HEK293 (cell line): Measurements from ENCODE around the gene KCTD15.
A peak's percentile ranks its signal among the peaks of the same experiment; 100 is the strongest.

Source experiments
- CTCF ChIA-PET: fragments of 350-600 bp; formaldehyde crosslinking; extraction: SDS; loops from one replicate; lab custom pipeline; 2021; ENCODE audit warnings: antibody characterized with exemption; lab: Yijun Ruan, JAX
- POLR2A ChIA-PET: fragments of 300-600 bp; formaldehyde crosslinking; extraction: SDS; loops from one replicate; lab custom pipeline; 2020; ENCODE audit warnings: antibody characterized with exemption, inconsistent platforms; lab: Yijun Ruan, JAX
- H3K27ac ChIP-seq: fragments of 200-500 bp; sonication (Bioruptor generic); 2 replicates; pipeline ENCODE4 v1.5.1; 2014; ENCODE audit warnings: low read depth, low read length, control low read depth, inconsistent platforms; ENCODE audit errors: extremely low read depth
- H3K36me3 ChIP-seq, 2 experiments: fragments of 200-500 bp in 1 of 2; sonication (Bioruptor generic) in 1 of 2; 1 replicate in 1 of 2; 2 replicates in 1 of 2; pipeline ENCODE4 v1.5.1; 2014 to 2017; ENCODE audit warnings: inconsistent platforms in 2 of 2, low read length in 2 of 2; ENCODE audit not compliant: control insufficient read depth in 2 of 2, insufficient read depth in 1 of 2
- H3K4me1 ChIP-seq: fragments of 200-500 bp; sonication (Bioruptor generic); 2 replicates; pipeline ENCODE4 v1.5.1; 2014; ENCODE audit warnings: mild to moderate bottlenecking, low read length, inconsistent platforms; ENCODE audit not compliant: control insufficient read depth, insufficient read depth
- H3K4me3 ChIP-seq: 2 replicates; pipeline ENCODE4 v1.5.1; 2011; ENCODE audit warnings: low read depth, mild to moderate bottlenecking, control low read depth, low read length, moderate library complexity
- H3K9me3 ChIP-seq: fragments of 200-500 bp; sonication (Bioruptor generic); 2 replicates; pipeline ENCODE4 v1.5.1; 2014; ENCODE audit warnings: low read depth, low read length, inconsistent platforms; ENCODE audit not compliant: control insufficient read depth, insufficient read depth
- GLIS2 ChIP-seq: fragments of 450-650 bp; formaldehyde crosslinking; IDR thresholded peaks from 2 replicates; pipeline ENCODE4 v1.5.1; 2016; ENCODE audit warnings: missing biosample characterization, missing genetic modification characterization
- HOXC10 ChIP-seq: sonication (generic); formaldehyde crosslinking; IDR thresholded peaks from 2 replicates; pipeline ENCODE4 v1.8.1; 2023; ENCODE audit warnings: mild to moderate bottlenecking, missing genetic modification reagents
- IKZF3 ChIP-seq: fragments of 450-650 bp; IDR thresholded peaks from 2 replicates; pipeline ENCODE4 v1.5.0; 2018; ENCODE audit warnings: missing biosample characterization, mild to moderate bottlenecking, missing genetic modification characterization, moderate library complexity
- KLF1 ChIP-seq: fragments of 450-650 bp; formaldehyde crosslinking; IDR thresholded peaks from 2 replicates; pipeline ENCODE4 v1.5.1; 2016; ENCODE audit warnings: missing biosample characterization, missing genetic modification characterization
- OVOL3 ChIP-seq: fragments of 450-650 bp; formaldehyde crosslinking; IDR thresholded peaks from 2 replicates; pipeline ENCODE4 v1.5.1; 2016; ENCODE audit warnings: missing biosample characterization, missing genetic modification characterization
- SALL2 ChIP-seq: fragments of 450-650 bp; formaldehyde crosslinking; IDR thresholded peaks from 2 replicates; pipeline ENCODE4 v1.5.0; 2017; ENCODE audit warnings: missing biosample characterization, mild to moderate bottlenecking, missing genetic modification characterization, borderline replicate concordance
- TRIM28 ChIP-seq: IDR thresholded peaks from 2 replicates; pipeline ENCODE4 v1.6.1; 2011; ENCODE audit warnings: low read length, control low read depth, borderline replicate concordance
- ZIC2 ChIP-seq: fragments of 450-650 bp; formaldehyde crosslinking; IDR thresholded peaks from 2 replicates; pipeline ENCODE4 v1.5.1; 2016; ENCODE audit warnings: missing biosample characterization, missing genetic modification characterization
- ZNF311 ChIP-seq: fragments of 450-650 bp; formaldehyde crosslinking; IDR thresholded peaks from 2 replicates; pipeline ENCODE4 v1.5.1; 2017; ENCODE audit warnings: missing biosample characterization, missing genetic modification characterization, borderline replicate concordance
- ZNF394 ChIP-seq: fragments of 450-650 bp; formaldehyde crosslinking; IDR thresholded peaks from 2 replicates; pipeline ENCODE4 v1.5.1; 2016; ENCODE audit warnings: missing biosample characterization, missing genetic modification characterization, mild to moderate bottlenecking, moderate library complexity, borderline replicate concordance
- ZNF416 ChIP-seq: fragments of 450-650 bp; formaldehyde crosslinking; IDR thresholded peaks from 2 replicates; pipeline ENCODE4 v1.5.1; 2016; ENCODE audit warnings: missing biosample characterization, missing genetic modification characterization
- ZNF544 ChIP-seq: fragments of 450-650 bp; formaldehyde crosslinking; IDR thresholded peaks from 2 replicates; pipeline ENCODE4 v1.5.0; 2017; ENCODE audit warnings: missing biosample characterization, missing genetic modification characterization
- ZNF558 ChIP-seq: fragments of 450-650 bp; formaldehyde crosslinking; IDR thresholded peaks from 2 replicates; pipeline ENCODE4 v1.5.1; 2016; ENCODE audit warnings: missing biosample characterization, missing genetic modification characterization
- ZNF560 ChIP-seq: fragments of 450-650 bp; formaldehyde crosslinking; IDR thresholded peaks from 2 replicates; pipeline ENCODE4 v1.5.1; 2017; ENCODE audit warnings: missing biosample characterization, missing genetic modification characterization, borderline replicate concordance
- ZNF600 ChIP-seq: fragments of 450-650 bp; formaldehyde crosslinking; IDR thresholded peaks from 2 replicates; pipeline ENCODE4 v1.5.1; 2016; ENCODE audit warnings: missing biosample characterization, missing genetic modification characterization
- ZNF629 ChIP-seq: fragments of 450-650 bp; formaldehyde crosslinking; IDR thresholded peaks from 2 replicates; pipeline ENCODE4 v1.5.1; 2017; ENCODE audit warnings: missing biosample characterization, missing genetic modification characterization
- ZNF768 ChIP-seq: fragments of 450-650 bp; formaldehyde crosslinking; IDR thresholded peaks from 2 replicates; pipeline ENCODE4 v1.5.1; 2018; ENCODE audit warnings: missing biosample characterization, mild to moderate bottlenecking, missing genetic modification characterization
- TF ChIP-seq, protein P1 (sequence below): fragments of 450-650 bp; formaldehyde crosslinking; IDR thresholded peaks from 2 replicates; pipeline ENCODE4 v1.5.1; 2016; ENCODE audit warnings: missing biosample characterization, missing genetic modification characterization
- TF ChIP-seq, protein P2 (sequence below): fragments of 450-650 bp; formaldehyde crosslinking; IDR thresholded peaks from 2 replicates; pipeline ENCODE4 v1.5.1; 2016; ENCODE audit warnings: missing biosample characterization, missing genetic modification characterization
- TF ChIP-seq, protein P3 (sequence below): fragments of 450-650 bp; formaldehyde crosslinking; IDR thresholded peaks from 2 replicates; pipeline ENCODE4 v1.5.1; 2016; ENCODE audit warnings: missing biosample characterization, missing genetic modification characterization
- TF ChIP-seq, protein P4 (sequence below): fragments of 450-650 bp; formaldehyde crosslinking; IDR thresholded peaks from 2 replicates; pipeline ENCODE4 v1.5.1; 2017; ENCODE audit warnings: missing biosample characterization, missing genetic modification characterization
- TF ChIP-seq, protein P5 (sequence below): fragments of 450-650 bp; formaldehyde crosslinking; IDR thresholded peaks from 2 replicates; pipeline ENCODE4 v1.5.1; 2016; ENCODE audit warnings: missing biosample characterization, missing genetic modification characterization

KCTD15 gene

DNA sequence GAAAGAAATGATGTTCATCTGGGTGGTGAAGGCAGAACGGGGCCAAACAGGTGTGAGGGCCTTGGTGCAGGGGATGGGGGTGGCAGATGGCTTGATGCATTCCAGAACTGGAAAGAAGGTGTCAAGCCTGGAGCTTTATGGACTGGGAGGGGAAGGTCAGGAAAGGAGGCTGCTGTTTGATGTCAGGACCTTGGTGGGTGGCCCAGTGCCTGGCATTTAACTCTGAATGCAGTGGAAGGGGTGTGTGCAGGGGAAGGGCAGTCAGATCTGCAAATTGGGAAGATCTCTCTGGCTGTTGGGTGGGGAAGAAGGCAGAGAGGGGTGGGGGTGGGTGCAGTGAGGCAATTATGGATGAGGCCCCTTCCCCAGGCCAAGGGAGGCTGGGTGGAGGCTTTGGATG, 11.7 kb downstream of the KCTD15 start:
- Histone ChIP-seq H3K4me3 (no peak overlapping the region), H3K9me3 (no peaks in the 10 kb centered on the region), H3K27ac (no peak overlapping the region), H3K36me3 (peaks cover 70 to 80% of the 10 kb centered on the region in 2 experiments), H3K4me1 (no peaks in the 10 kb centered on the region)
- TF ChIP-seq ZNF600 (tag by site-specific recombination) = 0 out of 2 replicates have a peak, but pooled peaks have one; percentile 19
- TF ChIP-seq KLF1 = peak; percentile 43; the same call in 1 of the 2 replicates
- TF ChIP-seq, protein P1, sequence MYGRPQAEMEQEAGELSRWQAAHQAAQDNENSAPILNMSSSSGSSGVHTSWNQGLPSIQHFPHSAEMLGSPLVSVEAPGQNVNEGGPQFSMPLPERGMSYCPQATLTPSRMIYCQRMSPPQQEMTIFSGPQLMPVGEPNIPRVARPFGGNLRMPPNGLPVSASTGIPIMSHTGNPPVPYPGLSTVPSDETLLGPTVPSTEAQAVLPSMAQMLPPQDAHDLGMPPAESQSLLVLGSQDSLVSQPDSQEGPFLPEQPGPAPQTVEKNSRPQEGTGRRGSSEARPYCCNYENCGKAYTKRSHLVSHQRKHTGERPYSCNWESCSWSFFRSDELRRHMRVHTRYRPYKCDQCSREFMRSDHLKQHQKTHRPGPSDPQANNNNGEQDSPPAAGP (tag by site-specific recombination) = 0 out of 2 replicates have a peak, but pooled peaks have one; percentile 54
- TF ChIP-seq ZNF394 = no peak
- TF ChIP-seq ZNF558 (tag by site-specific recombination) = no peak
- no peak for TF ChIP-seq ZNF629
- ChIA-PET CTCF (interaction anchor here (0.6 kb wide), 2 partner anchors 31 to 187 kb away, joined by 3 to 4 read pairs; no protein-coding TSS in a partner anchor), POLR2A (no interaction called here)

DNA sequence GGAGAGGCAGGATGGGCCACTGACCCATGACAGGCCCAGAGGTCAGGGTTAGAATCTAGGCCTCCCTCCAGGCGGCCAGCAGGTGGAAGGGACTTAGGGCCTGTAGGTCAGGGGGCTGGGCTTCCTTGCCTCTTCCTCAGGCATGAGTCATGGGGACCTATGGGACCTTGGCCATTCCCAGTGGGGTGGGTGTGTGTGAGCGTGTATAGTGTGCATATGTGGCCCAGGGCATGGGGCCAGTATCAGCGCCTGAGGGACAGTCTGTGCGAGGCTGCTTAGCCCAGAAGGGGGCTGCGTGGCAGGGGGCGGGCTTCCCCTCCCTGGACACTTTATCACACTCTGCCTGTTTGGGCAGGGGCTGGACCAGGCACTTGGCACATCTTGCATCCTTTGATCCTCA, 13.3 kb downstream of the KCTD15 start:
- POLR2A ChIA-PET = interaction anchor here (1.2 kb wide), 1 partner anchor 10 kb away, joined by 3 read pairs; no protein-coding TSS in a partner anchor
- TF ChIP-seq HOXC10 = no peak
- no peak for TF ChIP-seq OVOL3 (tag by site-specific recombination)
- TF ChIP-seq ZIC2 (tag by site-specific recombination) = 0 out of 2 replicates have a peak, but pooled peaks have one; percentile 11
- TF ChIP-seq GLIS2 (tag by site-specific recombination) = peak; percentile 60; the same call in 1 of the 2 replicates
- TF ChIP-seq, protein P2, sequence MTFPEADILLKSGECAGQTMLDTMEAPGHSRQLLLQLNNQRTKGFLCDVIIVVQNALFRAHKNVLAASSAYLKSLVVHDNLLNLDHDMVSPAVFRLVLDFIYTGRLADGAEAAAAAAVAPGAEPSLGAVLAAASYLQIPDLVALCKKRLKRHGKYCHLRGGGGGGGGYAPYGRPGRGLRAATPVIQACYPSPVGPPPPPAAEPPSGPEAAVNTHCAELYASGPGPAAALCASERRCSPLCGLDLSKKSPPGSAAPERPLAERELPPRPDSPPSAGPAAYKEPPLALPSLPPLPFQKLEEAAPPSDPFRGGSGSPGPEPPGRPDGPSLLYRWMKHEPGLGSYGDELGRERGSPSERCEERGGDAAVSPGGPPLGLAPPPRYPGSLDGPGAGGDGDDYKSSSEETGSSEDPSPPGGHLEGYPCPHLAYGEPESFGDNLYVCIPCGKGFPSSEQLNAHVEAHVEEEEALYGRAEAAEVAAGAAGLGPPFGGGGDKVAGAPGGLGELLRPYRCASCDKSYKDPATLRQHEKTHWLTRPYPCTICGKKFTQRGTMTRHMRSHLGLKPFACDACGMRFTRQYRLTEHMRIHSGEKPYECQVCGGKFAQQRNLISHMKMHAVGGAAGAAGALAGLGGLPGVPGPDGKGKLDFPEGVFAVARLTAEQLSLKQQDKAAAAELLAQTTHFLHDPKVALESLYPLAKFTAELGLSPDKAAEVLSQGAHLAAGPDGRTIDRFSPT (tag by site-specific recombination) = no peak
- TF ChIP-seq, protein P3, sequence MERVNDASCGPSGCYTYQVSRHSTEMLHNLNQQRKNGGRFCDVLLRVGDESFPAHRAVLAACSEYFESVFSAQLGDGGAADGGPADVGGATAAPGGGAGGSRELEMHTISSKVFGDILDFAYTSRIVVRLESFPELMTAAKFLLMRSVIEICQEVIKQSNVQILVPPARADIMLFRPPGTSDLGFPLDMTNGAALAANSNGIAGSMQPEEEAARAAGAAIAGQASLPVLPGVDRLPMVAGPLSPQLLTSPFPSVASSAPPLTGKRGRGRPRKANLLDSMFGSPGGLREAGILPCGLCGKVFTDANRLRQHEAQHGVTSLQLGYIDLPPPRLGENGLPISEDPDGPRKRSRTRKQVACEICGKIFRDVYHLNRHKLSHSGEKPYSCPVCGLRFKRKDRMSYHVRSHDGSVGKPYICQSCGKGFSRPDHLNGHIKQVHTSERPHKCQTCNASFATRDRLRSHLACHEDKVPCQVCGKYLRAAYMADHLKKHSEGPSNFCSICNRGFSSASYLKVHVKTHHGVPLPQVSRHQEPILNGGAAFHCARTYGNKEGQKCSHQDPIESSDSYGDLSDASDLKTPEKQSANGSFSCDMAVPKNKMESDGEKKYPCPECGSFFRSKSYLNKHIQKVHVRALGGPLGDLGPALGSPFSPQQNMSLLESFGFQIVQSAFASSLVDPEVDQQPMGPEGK = peak; percentile 32; the same call in 1 of the 2 replicates
- no peak overlapping the region for H3K27ac ChIP-seq
- CTCF ChIA-PET = interaction anchor here (0.7 kb wide), 1 partner anchor 32 kb away, joined by 3 read pairs; no protein-coding TSS in a partner anchor
- no peaks in the 10 kb centered on the region for H3K4me1 ChIP-seq
- no peaks in the 10 kb centered on the region for H3K9me3 ChIP-seq
- H3K4me3 ChIP-seq = no peak overlapping the region
- H3K36me3 ChIP-seq = peaks cover 67 to 73% of the 10 kb centered on the region in 2 experiments

DNA sequence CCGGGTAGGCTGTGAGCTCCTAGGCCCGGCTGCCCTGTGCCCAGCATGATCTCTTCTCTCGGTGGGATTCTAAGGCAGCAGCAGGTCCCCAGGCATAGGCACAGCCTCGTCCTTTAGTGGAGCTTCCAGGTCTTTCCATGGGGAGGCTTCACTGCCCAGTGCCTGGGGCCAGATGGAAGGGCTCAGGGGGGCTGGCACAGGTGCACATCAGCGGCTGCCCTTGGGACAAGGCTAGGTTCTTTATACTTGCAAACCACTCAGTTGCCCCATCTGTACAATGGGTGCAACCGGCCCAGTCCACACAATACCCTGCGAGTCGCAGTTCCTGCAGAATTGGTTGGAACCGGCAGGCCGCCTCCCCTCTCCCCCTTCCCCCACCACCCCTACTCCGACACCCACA, 14.2 kb downstream of the KCTD15 start:
- CTCF ChIA-PET = interaction anchor here (0.7 kb wide), 1 partner anchor 33 kb away, joined by 3 read pairs; no protein-coding TSS in a partner anchor
- no peak for TF ChIP-seq SALL2 (tag by site-specific recombination)
- TF ChIP-seq ZNF416 (tag by site-specific recombination) = no peak
- TF ChIP-seq ZNF544 = no peak
- no peak for TF ChIP-seq ZNF768 (tag by site-specific recombination)
- TF ChIP-seq ZNF311 (tag by site-specific recombination) = no peak
- TF ChIP-seq ZNF560 (tag by site-specific recombination) = no peak
- TF ChIP-seq IKZF3 (tag by site-specific recombination) = no peak
- TF ChIP-seq, protein P4, sequence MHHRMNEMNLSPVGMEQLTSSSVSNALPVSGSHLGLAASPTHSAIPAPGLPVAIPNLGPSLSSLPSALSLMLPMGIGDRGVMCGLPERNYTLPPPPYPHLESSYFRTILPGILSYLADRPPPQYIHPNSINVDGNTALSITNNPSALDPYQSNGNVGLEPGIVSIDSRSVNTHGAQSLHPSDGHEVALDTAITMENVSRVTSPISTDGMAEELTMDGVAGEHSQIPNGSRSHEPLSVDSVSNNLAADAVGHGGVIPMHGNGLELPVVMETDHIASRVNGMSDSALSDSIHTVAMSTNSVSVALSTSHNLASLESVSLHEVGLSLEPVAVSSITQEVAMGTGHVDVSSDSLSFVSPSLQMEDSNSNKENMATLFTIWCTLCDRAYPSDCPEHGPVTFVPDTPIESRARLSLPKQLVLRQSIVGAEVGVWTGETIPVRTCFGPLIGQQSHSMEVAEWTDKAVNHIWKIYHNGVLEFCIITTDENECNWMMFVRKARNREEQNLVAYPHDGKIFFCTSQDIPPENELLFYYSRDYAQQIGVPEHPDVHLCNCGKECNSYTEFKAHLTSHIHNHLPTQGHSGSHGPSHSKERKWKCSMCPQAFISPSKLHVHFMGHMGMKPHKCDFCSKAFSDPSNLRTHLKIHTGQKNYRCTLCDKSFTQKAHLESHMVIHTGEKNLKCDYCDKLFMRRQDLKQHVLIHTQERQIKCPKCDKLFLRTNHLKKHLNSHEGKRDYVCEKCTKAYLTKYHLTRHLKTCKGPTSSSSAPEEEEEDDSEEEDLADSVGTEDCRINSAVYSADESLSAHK (tag by site-specific recombination) = no peak
- no peak for TF ChIP-seq TRIM28
- TF ChIP-seq, protein P5, sequence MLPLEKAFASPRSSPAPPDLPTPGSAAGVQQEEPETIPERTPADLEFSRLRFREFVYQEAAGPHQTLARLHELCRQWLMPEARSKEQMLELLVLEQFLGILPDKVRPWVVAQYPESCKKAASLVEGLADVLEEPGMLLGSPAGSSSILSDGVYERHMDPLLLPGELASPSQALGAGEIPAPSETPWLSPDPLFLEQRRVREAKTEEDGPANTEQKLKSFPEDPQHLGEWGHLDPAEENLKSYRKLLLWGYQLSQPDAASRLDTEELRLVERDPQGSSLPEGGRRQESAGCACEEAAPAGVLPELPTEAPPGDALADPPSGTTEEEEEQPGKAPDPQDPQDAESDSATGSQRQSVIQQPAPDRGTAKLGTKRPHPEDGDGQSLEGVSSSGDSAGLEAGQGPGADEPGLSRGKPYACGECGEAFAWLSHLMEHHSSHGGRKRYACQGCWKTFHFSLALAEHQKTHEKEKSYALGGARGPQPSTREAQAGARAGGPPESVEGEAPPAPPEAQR (tag by site-specific recombination) = no peak
- Histone ChIP-seq H3K4me1 (peaks cover 6% of the 10 kb centered on the region; the same call in 1 of the 2 replicates), H3K9me3 (no peaks in the 10 kb centered on the region), H3K4me3 (no peak overlapping the region), H3K27ac (no peak overlapping the region), H3K36me3 (peaks cover 65 to 66% of the 10 kb centered on the region in 2 experiments)
- POLR2A ChIA-PET = interaction anchor here (0.9 to 1.2 kb wide), 2 partner anchors 9 to 14 kb away, joined by 3 to 4 read pairs; partner anchors contain the start of gene KCTD15
